ENCODE measurements around the gene FTSJ1. TPM values are rescaled to one million over a fixed set of nuclear protein-coding genes. Genes with fewer than 3 reads are reported as not detected.

FTSJ1 gene
- total and polyA plus RNA-seq, 2 of the 4 experiments (the other 2 are of a cell fraction), result 50.8 to 59.9 TPM

DNA sequence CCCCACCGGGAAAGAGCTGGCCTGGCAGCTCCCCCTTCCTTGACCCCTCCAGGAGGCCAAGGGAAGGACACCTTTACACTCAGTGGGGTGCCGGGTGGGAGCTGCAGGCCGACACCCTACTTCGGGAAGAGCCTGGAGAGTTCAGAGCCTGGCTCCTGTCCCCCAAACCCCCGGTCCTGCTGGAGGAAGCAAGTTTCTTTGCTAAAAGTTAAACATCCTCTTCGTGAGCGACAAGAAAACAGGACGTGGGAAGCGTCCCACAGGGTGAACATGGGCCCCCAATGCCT is 2.4 kb upstream of the FTSJ1 start:
- Histone ChIP-seq H3K36me3 (ENCODE audit: control insufficient read depth, insufficient read depth, low read length) (no peaks in the 10 kb centered on the region), H2BK120ac (ENCODE audit: low read depth, low read length) (no peak overlapping the region), H4K5ac (ENCODE audit: low read depth, low read length) (no peak overlapping the region), H4K20me1 (ENCODE audit: insufficient read depth, low read length) (no peaks in the 10 kb centered on the region; the same call in 1 of the 2 replicates), H3K27ac (ENCODE audit: insufficient read depth, low read length) (no peak overlapping the region), H3K27me3 (ENCODE audit: control insufficient read depth, insufficient read depth, low read length) (peaks cover 3% of the 10 kb centered on the region; the same call in 1 of the 2 replicates), H2BK20ac (ENCODE audit: low read depth, low read length) (no peak overlapping the region), H3K9me3 (ENCODE audit: control insufficient read depth, insufficient read depth, low read length) (no peaks in the 10 kb centered on the region), H2BK5ac (ENCODE audit: low read depth, low read length, poor library complexity, severe bottlenecking) (no peak overlapping the region), H3K18ac (ENCODE audit: low read depth, low read length) (no peak overlapping the region), H2BK15ac (ENCODE audit: low read depth, low read length) (no peak overlapping the region), H4K91ac (ENCODE audit: insufficient read depth, low read depth, low read length) (no peak overlapping the region), H3K79me1 (ENCODE audit: low read depth in 1 of 2, low read length in 2 of 2) (peaks cover 0 to 19% of the 10 kb centered on the region in 2 experiments; a peak in 2 of 4 replicates), H2AK5ac (ENCODE audit: low read depth, low read length) (no peak overlapping the region), H3K4me2 (ENCODE audit: low read depth, low read length) (no peak overlapping the region), H2AK9ac (replicated peaks; ENCODE audit: low read depth, low read length, poor library complexity) (no peak overlapping the region), H3K9me1 (ENCODE audit: insufficient read depth, low read length) (peaks cover 7% of the 10 kb centered on the region), H3K9ac (ENCODE audit: low read depth, low read length) (no peak overlapping the region), H4K8ac (ENCODE audit: low read depth in 2 of 2, low read length in 2 of 2) (no peak overlapping the region), H3K4ac (ENCODE audit: low read depth, low read length) (no peak overlapping the region), H3K56ac (ENCODE audit: extremely low read depth, insufficient read depth, low read length) (no peak overlapping the region), H3K14ac (replicated peaks; ENCODE audit: low read depth, low read length) (no peak overlapping the region), H3K4me1 (ENCODE audit: control insufficient read depth, insufficient read depth, low read length) (no peaks in the 10 kb centered on the region), H2AFZ (replicated peaks; ENCODE audit: low read length, poor library complexity) (peak overlapping the region; percentile 19), H3K23ac (ENCODE audit: low read depth, low read length) (no peak overlapping the region), H3K4me3 (ENCODE audit: insufficient read depth, low read depth, low read length) (no peak overlapping the region)
- BruUV-seq (replicated peaks), result no TSS peak
- POLR2A ChIA-PET (ENCODE audit: unreplicated experiment), result no interaction called here
- ATAC-seq (ENCODE audit: low read depth) (no peak), DNase-seq (no peak)
- intact Hi-C loops (cut with micrococcal nuclease), result no loop called here
- in situ Hi-C loops (cut with MboI; ENCODE audit: low sequenced_read_pairs), result no loop called here
- 74% methylated on average over 4 of the region's 9 CpGs; no CpG with 5 or more reads in 1 of the 2 experiments for WGBS, 2 experiments (ENCODE audit: extremely low coverage in 2 of 2, insufficient read length in 1 of 2)
- CTCF ChIA-PET, result no interaction called here
- dilution Hi-C loops (cut with HindIII; ENCODE audit: low sequenced_read_pairs, unreplicated experiment), result no loop called here
- TF ChIP-seq CHD1 (IDR thresholded peaks at IDR 0.05; ENCODE audit: low read depth, low read length) (no peak), MXI1 (IDR thresholded peaks at IDR 0.05; ENCODE audit: borderline replicate concordance, low read depth, low read length) (no peak), MAFK (IDR thresholded peaks at IDR 0.05; ENCODE audit: low read depth, low read length) (no peak), ELK1 (IDR thresholded peaks at IDR 0.05; ENCODE audit: borderline replicate concordance, low read depth, low read length) (no peak), RFX5 (IDR thresholded peaks at IDR 0.05; ENCODE audit: low read depth, low read length) (no peak), RCOR1 (IDR thresholded peaks at IDR 0.05; ENCODE audit: insufficient replicate concordance, low read length) (no peak), BHLHE40 (IDR thresholded peaks at IDR 0.05; ENCODE audit: low read depth, low read length) (no peak), CEBPB (IDR thresholded peaks at IDR 0.05; ENCODE audit: low read depth, low read length) (no peak), FOS (IDR thresholded peaks at IDR 0.05; ENCODE audit: low read depth, low read length) (no peak), POLR2A (IDR thresholded peaks at IDR 0.05; ENCODE audit: low read depth, low read length) (no peak), NFE2L2 (IDR thresholded peaks at IDR 0.05; ENCODE audit: low read depth, low read length) (no peak), RAD21 (IDR thresholded peaks at IDR 0.05; ENCODE audit: low read length) (no peak), SMC3 (IDR thresholded peaks at IDR 0.05; ENCODE audit: low read depth, low read length) (no peak), MAZ (IDR thresholded peaks at IDR 0.05; ENCODE audit: borderline replicate concordance, low read depth, low read length) (no peak)
- TF ChIP-seq, protein P1, sequence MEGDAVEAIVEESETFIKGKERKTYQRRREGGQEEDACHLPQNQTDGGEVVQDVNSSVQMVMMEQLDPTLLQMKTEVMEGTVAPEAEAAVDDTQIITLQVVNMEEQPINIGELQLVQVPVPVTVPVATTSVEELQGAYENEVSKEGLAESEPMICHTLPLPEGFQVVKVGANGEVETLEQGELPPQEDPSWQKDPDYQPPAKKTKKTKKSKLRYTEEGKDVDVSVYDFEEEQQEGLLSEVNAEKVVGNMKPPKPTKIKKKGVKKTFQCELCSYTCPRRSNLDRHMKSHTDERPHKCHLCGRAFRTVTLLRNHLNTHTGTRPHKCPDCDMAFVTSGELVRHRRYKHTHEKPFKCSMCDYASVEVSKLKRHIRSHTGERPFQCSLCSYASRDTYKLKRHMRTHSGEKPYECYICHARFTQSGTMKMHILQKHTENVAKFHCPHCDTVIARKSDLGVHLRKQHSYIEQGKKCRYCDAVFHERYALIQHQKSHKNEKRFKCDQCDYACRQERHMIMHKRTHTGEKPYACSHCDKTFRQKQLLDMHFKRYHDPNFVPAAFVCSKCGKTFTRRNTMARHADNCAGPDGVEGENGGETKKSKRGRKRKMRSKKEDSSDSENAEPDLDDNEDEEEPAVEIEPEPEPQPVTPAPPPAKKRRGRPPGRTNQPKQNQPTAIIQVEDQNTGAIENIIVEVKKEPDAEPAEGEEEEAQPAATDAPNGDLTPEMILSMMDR (conservative IDR thresholded peaks at IDR 0.05; ENCODE audit: low read depth, low read length), result no peak
- TF ChIP-seq, protein P2, sequence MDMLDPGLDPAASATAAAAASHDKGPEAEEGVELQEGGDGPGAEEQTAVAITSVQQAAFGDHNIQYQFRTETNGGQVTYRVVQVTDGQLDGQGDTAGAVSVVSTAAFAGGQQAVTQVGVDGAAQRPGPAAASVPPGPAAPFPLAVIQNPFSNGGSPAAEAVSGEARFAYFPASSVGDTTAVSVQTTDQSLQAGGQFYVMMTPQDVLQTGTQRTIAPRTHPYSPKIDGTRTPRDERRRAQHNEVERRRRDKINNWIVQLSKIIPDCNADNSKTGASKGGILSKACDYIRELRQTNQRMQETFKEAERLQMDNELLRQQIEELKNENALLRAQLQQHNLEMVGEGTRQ (IDR thresholded peaks at IDR 0.05; ENCODE audit: low read depth, low read length), result no peak
